HepG2 (cell line): ENCODE data around the gene OTX1. TPM values are rescaled to one million over a fixed set of nuclear protein-coding genes. Genes with fewer than 3 reads are reported as not detected.

ENCODE experiments used
- ATF6 ChIP-seq: sonication (generic); formaldehyde crosslinking; conservative IDR thresholded peaks from 2 replicates; pipeline ENCODE4 v1.4.0; 2020; ENCODE audit warnings: missing genetic modification reagents
- CHD2 ChIP-seq: IDR thresholded peaks from 2 replicates; pipeline ENCODE4 v1.6.1; 2011; ENCODE audit warnings: low read depth, low read length, improper control_type of control experiment
- CREM ChIP-seq, 2 experiments: sonication (generic) in 1 of 2; formaldehyde crosslinking in 1 of 2; IDR thresholded peaks; 2 replicates each; pipeline versions ENCODE4 v1.4.0 to v1.6.1; 2016 to 2020; ENCODE audit warnings: antibody characterized with exemption in 1 of 2, mild to moderate bottlenecking in 1 of 2, missing genetic modification reagents in 1 of 2
- CSRNP1 ChIP-seq: sonication (generic); formaldehyde crosslinking; IDR thresholded peaks from 2 replicates; pipeline ENCODE4 v1.8.1; 2023; ENCODE audit warnings: mild to moderate bottlenecking, missing genetic modification reagents
- JUNB ChIP-seq: sonication (generic); formaldehyde crosslinking; IDR thresholded peaks from 2 replicates; pipeline ENCODE4 v1.8.0; 2022; ENCODE audit warnings: missing genetic modification reagents, mild to moderate bottlenecking, borderline replicate concordance
- MED1 ChIP-seq: sonication (generic); formaldehyde crosslinking; IDR thresholded peaks from 2 replicates; pipeline ENCODE4 v1.4.0; 2020; ENCODE audit warnings: missing genetic modification reagents
- NR0B2 ChIP-seq: sonication (generic); formaldehyde crosslinking; IDR thresholded peaks from 2 replicates; pipeline ENCODE4 v1.4.0; 2020; ENCODE audit warnings: mild to moderate bottlenecking, missing genetic modification reagents
- RAD21 ChIP-seq: fragments of 450-650 bp; formaldehyde crosslinking; IDR thresholded peaks from 2 replicates; pipeline ENCODE4 v1.5.0; 2020; ENCODE audit warnings: mild to moderate bottlenecking
- RFXAP ChIP-seq: sonication (generic); formaldehyde crosslinking; IDR thresholded peaks from 2 replicates; pipeline ENCODE4 v1.4.0; 2020; ENCODE audit warnings: missing genetic modification reagents, borderline replicate concordance
- RXRA ChIP-seq: sonication (generic); formaldehyde crosslinking; IDR thresholded peaks from 2 replicates; pipeline ENCODE4 v1.5.1; 2020; ENCODE audit warnings: missing genetic modification reagents
- SKIL ChIP-seq: sonication (generic); formaldehyde crosslinking; IDR thresholded peaks from 2 replicates; pipeline ENCODE4 v1.8.0; 2022; ENCODE audit warnings: missing genetic modification reagents, mild to moderate bottlenecking, moderate library complexity, borderline replicate concordance
- STAG1 ChIP-seq: sonication (generic); formaldehyde crosslinking; IDR thresholded peaks from 2 replicates; pipeline ENCODE4 v1.4.0; 2020; ENCODE audit warnings: missing genetic modification reagents
- ZNF276 ChIP-seq: sonication (generic); formaldehyde crosslinking; IDR thresholded peaks from 2 replicates; pipeline ENCODE4 v1.4.0; 2020; ENCODE audit warnings: mild to moderate bottlenecking, low read depth, missing genetic modification reagents
- ZNF550 ChIP-seq: sonication (generic); formaldehyde crosslinking; IDR thresholded peaks from 2 replicates; pipeline ENCODE4 v1.4.0; 2020; ENCODE audit warnings: mild to moderate bottlenecking, missing genetic modification reagents, borderline replicate concordance
- ZNF563 ChIP-seq: sonication (generic); formaldehyde crosslinking; IDR thresholded peaks from 2 replicates; pipeline ENCODE4 v1.8.0; 2022; ENCODE audit warnings: mild to moderate bottlenecking, moderate library complexity, missing genetic modification reagents
- ZNF605 ChIP-seq: sonication (generic); formaldehyde crosslinking; IDR thresholded peaks from 2 replicates; pipeline ENCODE4 v1.8.0; 2022; ENCODE audit warnings: mild to moderate bottlenecking, missing genetic modification reagents
- ZNF746 ChIP-seq: sonication (generic); formaldehyde crosslinking; IDR thresholded peaks from 2 replicates; pipeline ENCODE4 v1.8.0; 2022; ENCODE audit warnings: mild to moderate bottlenecking, missing genetic modification reagents
- ZNF775 ChIP-seq: sonication (generic); formaldehyde crosslinking; IDR thresholded peaks from 2 replicates; pipeline ENCODE4 v1.4.0; 2020; ENCODE audit warnings: missing genetic modification reagents, mild to moderate bottlenecking, moderate library complexity, borderline replicate concordance
- ZNF790 ChIP-seq: sonication (generic); formaldehyde crosslinking; IDR thresholded peaks from 2 replicates; pipeline ENCODE4 v1.8.0; 2022; ENCODE audit warnings: missing genetic modification reagents, mild to moderate bottlenecking, borderline replicate concordance
- polyA plus RNA-seq, 8 experiments: library from polyadenylated mRNA; depleted of rRNA in 3 of 8; stranded (reverse) in 7 of 8; unstranded in 1 of 8; fragments of >200 nt; fragmentation: Illumina TruSeq in 4 of 8; extraction: Trizol in 4 of 8; gene quantifications; 2 replicates each; pipeline versions ENCODE4 v1.2.1 to v1.2.3, GENCODE V29; 2011 to 2016; ENCODE audit warnings: low read depth in 4 of 8, missing spikeins in 1 of 8, mixed read lengths in 1 of 8; ENCODE audit not compliant: insufficient read depth in 1 of 8
- total RNA-seq, 5 experiments: library from RNA; depleted of rRNA; stranded (reverse); fragments of >200 nt; fragmentation: Illumina TruSeq; extraction: Trizol; gene quantifications; 2 replicates each; pipeline ENCODE4 v1.2.3, GENCODE V29; 2016; ENCODE audit warnings: low read depth in 1 of 5

OTX1 gene
- total and polyA plus RNA-seq, 2 of the 13 experiments (the other 11 are each of a cell fraction or from before 2014, with no cell fraction given), result 1.0 to 5.0 TPM

- TF ChIP-seq ATF6 (CRISPR knock-in tag), result peak; percentile 46; the same call in 1 of the 2 replicates
- peak; percentile 34 for TF ChIP-seq RAD21 (CRISPR knock-in tag)
- 0 out of 2 replicates have a peak, but pooled peaks have one; percentile 16 for TF ChIP-seq NR0B2 (CRISPR knock-in tag)
- no peak for TF ChIP-seq CHD2
- TF ChIP-seq SKIL (CRISPR knock-in tag), result 0 out of 2 replicates have a peak, but pooled peaks have one; percentile 36
- 0 out of 2 replicates have a peak, but pooled peaks have one; percentile 64 for TF ChIP-seq ZNF746
- 0 out of 2 replicates have a peak, but pooled peaks have one; percentile 4 for TF ChIP-seq CREM (IDR thresholded peaks at IDR 0.05)
- TF ChIP-seq CREM (CRISPR knock-in tag; IDR thresholded peaks at IDR 0.05), result no peak
- TF ChIP-seq JUNB (CRISPR knock-in tag), result 0 out of 2 replicates have a peak, but pooled peaks have one; percentile 4
- 0 out of 2 replicates have a peak, but pooled peaks have one; percentile 0 for TF ChIP-seq STAG1 (CRISPR knock-in tag)
- TF ChIP-seq RXRA, result peak; percentile 35; the same call in 1 of the 2 replicates
- TF ChIP-seq ZNF276 (CRISPR knock-in tag), result 0 out of 2 replicates have a peak, but pooled peaks have one; percentile 4
- no peak for TF ChIP-seq CSRNP1
- TF ChIP-seq ZNF550 (CRISPR knock-in tag), result peak; percentile 54; the same call in 1 of the 2 replicates
- 0 out of 2 replicates have a peak, but pooled peaks have one; percentile 39 for TF ChIP-seq ZNF790
- TF ChIP-seq MED1, result 0 out of 2 replicates have a peak, but pooled peaks have one; percentile 0
- peak; percentile 65 for TF ChIP-seq ZNF563 (CRISPR knock-in tag)
- peak; percentile 55; the same call in 1 of the 2 replicates for TF ChIP-seq ZNF605 (CRISPR knock-in tag)
- 0 out of 2 replicates have a peak, but pooled peaks have one; percentile 12 for TF ChIP-seq ZNF775 (CRISPR knock-in tag)
- TF ChIP-seq RFXAP, result 0 out of 2 replicates have a peak, but pooled peaks have one; percentile 55
These were observed 588 bp downstream of the OTX1 start (continued) for GRCh38 chr2:63051042-63051794.
